ENCODE results near the gene DNAH9.

Gene DNAH9

DNA sequence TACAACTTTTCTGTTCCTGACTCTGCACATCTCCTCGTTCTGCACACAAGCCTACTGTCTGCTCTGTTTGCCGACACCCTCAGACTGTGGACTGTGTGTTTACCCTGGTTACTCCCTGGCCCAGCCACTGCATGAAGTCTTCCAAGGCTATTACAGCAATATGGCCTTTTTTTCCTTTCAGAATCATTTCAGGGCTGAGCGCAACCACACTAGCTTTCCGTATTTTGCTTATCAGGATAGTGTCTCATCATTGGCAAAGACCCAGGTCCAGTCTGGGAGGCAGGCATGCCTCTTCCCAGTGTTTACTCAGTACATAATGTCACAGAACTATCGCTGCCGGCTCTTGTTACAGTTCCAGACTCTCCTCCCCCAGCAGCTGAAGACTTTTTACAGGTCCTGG lies 10.1 kb downstream of the DNAH9 start:
- no peak for DNase-seq (ENCODE audit: low read depth, low spot score)
- no peak overlapping the region for H3K27ac ChIP-seq

- no peak for DNase-seq (ENCODE audit: low read depth, low spot score)
- no peak overlapping the region for H3K27ac ChIP-seq
These were observed 12.8 kb downstream of the DNAH9 start for GRCh38 chr17:11610999-11611566.

- no peak for DNase-seq (ENCODE audit: low read depth, low spot score)
- H3K27ac ChIP-seq = no peak overlapping the region
These were observed 14.7 kb downstream of the DNAH9 start for GRCh38 chr17:11612956-11613355.

DNA sequence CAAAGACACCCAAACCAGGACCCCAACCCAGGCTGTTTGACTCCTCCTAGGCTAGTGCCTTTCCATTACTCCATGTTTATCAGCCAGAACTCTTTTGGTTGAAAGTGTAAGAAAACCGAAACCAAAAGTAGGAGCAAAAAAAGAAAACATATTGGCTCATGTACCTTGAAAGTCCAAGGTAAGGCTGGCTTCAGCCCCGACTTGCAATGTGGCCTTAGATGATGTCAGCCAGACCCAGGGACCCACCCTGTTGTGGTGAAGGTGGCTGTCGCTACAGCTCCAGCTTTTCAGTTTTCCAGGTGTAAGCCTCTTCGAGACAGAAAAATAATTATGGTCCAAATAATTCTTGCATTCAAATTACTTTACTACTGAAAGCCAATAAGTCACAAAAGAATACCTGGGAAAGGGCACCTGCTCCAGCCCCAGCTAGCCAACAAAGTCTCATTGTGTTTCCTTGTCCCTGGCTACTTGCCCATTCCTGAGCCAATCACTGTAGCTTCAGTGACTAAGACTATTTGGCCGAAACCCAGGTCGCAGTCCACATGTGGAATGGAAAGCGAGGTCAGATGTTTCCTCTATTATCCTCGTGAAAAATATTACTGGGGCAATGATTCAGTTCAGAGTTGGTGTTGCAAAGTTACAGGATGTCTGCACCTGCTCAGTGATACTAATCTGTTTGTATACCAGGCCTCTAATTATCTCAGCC lies 20.7 kb downstream of the DNAH9 start:
- peak; percentile 22 for DNase-seq (ENCODE audit: low read depth, low spot score)

DNA sequence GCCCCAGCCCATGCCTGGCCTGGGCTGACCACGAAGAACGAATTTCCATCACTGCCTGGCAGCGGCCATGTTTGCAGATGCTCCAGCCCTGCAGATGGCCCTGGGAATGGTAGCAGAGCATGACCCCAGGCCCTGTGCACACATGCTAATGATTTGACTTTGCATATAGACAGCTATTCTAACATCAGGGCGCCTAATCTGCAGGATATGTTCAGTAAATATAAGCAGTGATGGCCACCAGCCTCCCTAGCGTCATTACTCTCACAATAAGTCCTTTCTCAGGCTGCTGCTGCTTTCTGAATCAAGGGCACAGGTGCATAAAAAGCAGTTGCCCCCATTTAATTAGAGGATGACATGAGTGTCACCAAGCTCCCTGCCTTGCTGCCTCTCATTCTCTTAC lies 24.2 kb downstream of the DNAH9 start:
- no peak for DNase-seq (ENCODE audit: low read depth, low spot score)
- no peak overlapping the region for H3K27ac ChIP-seq

More for the DNA sequence above, 20.7 kb downstream of the DNAH9 start:
- H3K27ac ChIP-seq = peak overlapping the region; percentile 7

DNA sequence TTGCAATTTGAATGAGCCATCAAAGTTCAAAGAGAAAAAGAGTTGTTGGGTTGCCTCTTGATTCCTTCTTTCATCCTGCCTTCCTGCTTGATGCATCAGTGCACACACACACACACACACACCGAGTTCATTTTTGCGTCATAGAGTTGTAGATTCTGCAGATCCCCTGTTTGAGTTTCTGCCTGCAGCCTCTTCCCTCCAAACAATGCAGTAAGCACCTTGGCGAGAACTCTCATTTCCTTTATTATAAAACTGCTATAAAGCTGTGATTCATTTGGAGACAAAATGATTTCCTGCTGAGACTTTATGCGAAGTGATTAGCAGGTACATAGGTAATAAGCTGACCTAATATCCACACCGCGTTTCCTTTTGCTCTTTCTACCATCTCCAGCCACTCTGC lies 26.7 kb downstream of the DNAH9 start:
- DNase-seq (ENCODE audit: low read depth, low spot score) = no peak
- H3K27ac ChIP-seq = no peak overlapping the region

DNA sequence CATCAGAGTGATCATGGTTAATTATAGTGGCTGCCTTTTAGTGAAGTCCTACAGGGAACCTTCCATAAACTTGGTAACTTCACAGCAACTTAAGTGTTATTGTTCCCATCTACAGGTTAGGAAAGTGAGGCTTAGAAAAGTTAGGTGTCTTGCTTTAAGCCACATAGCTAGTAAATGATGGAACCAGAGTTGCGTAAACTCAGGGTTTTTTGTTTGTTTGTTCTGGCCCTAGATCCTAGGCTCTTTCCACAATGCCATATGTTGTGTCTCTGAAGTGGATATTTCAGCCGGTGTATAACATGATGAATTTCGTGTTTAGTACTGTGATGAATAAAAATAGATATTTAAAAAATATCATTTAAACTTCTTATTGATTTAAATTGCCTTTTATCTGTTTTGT lies 27.6 kb downstream of the DNAH9 start:
- DNase-seq (ENCODE audit: low read depth, low spot score) = no peak
- no peak overlapping the region for H3K27ac ChIP-seq

- no peak overlapping the region for H3K27ac ChIP-seq
- no peak for DNase-seq (ENCODE audit: low read depth, low spot score)
These were observed 29.2 kb downstream of the DNAH9 start for GRCh38 chr17:11627301-11627940.

GRCh38 chr17:11628374-11628773 lies 30.1 kb downstream of the DNAH9 start:
- DNase-seq (ENCODE audit: low read depth, low spot score) = no peak
- no peak overlapping the region for H3K27ac ChIP-seq

GRCh38 chr17:11628831-11629230 lies 30.6 kb downstream of the DNAH9 start:
- DNase-seq (ENCODE audit: low read depth, low spot score) = no peak
- no peak overlapping the region for H3K27ac ChIP-seq

- no peak overlapping the region for H3K27ac ChIP-seq
- no peak for DNase-seq (ENCODE audit: low read depth, low spot score)
These were observed 38.5 kb downstream of the DNAH9 start for GRCh38 chr17:11636771-11637170.

DNA sequence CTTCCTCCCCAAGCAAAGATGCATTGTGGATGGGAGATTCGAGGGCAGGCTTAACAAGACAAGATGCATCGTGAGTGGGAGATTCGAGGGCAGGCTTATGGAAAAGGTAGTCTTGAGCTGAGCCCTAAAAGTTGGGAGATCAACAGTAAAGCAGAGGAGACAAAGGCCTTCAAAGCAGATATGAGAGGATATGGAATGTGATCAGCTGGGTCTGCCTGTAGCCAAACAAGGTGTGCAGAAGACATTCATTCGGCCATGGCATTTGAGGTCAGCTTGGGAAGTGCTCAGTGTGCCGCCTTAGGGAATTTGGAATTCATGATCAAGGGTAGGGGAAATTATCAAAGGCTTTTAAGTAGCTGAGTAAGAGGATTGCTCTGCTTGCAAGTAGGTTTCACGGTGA lies 39.5 kb downstream of the DNAH9 start:
- no peak for DNase-seq (ENCODE audit: low read depth, low spot score)
- H3K27ac ChIP-seq = no peak overlapping the region

DNA sequence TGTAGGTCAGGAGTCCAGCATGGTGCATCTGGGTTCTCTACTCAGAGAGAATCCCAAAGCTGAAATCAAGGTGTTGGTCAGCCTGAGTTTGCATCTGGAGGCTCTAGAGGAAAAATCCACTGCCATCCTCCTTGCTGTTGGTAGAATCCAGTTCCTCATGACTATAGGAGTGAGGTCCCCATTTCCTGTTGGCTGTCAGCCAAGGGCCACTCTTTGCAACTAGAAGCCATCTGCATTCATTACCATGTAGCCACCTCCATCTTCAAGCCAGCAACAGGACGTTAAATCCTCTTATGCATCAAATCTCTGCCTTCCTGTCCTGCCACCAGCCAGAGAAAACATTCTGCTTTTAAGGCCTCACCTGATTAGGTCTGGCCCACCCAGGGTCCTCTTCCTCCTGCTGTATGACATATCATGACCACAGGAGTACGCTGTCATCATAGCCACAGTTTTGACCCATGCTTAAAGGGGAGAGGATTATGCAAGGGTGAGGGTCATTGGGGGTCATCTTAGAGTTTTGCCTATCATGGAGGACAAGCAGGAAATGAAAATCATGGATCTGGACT lies 40.5 kb downstream of the DNAH9 start:
- no peak for DNase-seq (ENCODE audit: low read depth, low spot score)
- no peak overlapping the region for H3K27ac ChIP-seq

DNA sequence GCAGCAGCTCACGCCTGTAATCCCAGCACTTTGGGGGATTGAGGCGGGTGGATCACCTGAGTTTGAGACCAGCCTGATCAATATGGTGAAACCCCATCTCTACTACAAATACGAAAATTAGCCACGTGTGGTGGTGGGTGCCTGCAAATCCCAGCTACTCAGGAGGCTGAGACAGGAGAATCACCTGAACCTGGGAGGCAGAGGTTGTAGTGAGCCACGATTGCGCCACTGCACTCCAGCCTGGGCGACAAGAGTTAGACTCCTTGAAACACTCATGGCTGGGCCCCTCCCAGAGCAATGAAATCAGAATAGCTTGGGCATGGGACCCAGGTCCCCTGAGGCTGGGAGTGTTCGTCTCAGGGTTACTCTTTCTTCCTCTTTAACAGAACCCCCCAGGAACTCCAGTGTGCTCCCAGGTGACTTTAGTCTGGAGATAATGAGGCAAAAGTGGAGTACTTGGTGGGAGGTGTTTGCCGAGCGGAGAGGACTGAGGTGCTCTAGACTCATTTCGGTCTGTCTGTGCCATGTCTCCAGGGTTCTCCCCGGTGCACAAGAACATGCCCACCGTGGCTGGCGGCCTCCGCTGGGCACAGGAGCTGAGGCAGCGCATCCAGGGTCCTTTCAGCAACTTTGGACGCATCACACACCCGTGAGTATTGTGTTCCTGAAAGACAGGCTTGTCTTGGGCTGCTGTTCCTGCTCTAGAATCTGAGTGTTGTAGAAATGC lies 41.6 kb downstream of the DNAH9 start:
- DNase-seq (ENCODE audit: low read depth, low spot score) = no peak
- H3K27ac ChIP-seq = no peak overlapping the region

DNA sequence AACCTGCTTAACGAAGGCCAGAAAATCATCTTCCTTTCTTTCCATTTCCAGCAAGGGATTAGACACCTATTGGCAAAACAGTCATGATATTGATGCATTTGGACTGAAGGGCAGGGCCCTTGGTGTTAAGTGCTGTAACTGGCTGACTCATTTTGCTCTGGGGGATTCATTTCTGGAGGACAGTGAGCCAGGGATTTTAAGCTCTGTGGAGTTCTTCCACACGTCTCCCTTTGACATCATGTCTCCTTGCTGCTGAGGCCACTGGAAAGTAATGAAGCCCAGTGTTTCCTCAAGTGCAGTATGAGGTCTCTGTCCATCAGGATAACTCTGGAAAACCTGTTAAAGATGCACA lies 42.2 kb downstream of the DNAH9 start:
- H3K27ac ChIP-seq = no peak overlapping the region
- no peak for DNase-seq (ENCODE audit: low read depth, low spot score)

DNA sequence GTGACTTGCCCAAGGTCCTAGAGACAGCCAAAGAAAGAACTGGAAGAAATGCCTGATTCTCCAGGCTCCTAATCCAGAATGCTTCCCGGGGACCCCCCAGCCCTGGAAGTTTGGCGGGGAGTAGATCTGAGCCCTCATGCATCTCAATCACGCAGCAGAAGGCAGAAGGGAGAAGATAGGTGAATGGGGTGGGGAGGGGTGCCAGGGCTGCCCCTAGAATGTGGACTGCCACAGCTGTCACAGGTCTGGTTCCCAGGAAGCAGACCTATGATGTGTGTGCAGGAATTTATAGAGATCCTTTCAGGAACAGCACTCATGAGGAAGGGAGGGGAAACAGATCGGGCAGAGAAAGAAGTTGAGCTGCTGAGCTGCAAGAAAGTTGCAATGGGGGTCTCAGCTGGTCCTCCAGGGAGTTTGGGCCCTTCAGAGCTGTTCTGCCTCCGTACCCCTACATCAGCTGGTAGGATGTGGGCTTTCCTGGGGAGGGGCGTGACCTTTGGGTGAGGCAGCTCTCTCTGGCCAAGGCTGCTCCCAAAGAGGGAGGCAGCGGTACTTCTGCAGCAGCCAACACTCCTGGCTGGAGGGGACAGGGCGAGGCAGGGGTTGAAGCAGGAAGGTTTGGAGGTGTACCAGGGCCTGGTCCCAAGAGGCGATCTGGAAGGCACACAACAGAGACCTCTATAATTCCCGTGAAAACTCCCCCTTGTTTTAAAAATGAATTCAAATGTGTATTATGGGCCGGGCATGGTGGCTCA lies 43.4 kb downstream of the DNAH9 start:
- DNase-seq (ENCODE audit: low read depth, low spot score) = no peak
- H3K27ac ChIP-seq = no peak overlapping the region

DNA sequence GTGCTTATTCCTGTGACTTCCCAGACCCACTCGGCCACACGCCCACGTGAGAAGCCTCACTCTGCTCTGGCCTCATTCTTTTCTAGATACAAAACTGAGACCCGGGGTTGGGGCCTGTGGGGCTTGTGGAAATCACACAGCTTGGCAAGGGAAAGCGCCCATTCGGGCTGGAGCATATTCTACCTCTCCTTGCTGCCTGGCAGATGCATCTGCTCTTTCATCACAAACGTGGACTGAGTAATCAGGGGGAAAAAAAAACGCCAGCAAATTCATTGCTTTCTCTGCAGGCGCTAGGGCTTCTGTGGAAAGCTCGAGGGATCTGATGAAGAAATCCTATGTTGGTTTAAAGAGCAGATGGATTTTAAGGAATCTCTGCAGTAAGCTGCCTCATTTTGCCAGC lies 44.4 kb downstream of the DNAH9 start:
- no peak overlapping the region for H3K27ac ChIP-seq
- no peak for DNase-seq (ENCODE audit: low read depth, low spot score)

- no peak for DNase-seq (ENCODE audit: low read depth, low spot score)
These were observed 45.6 kb downstream of the DNAH9 start for GRCh38 chr17:11643851-11644250.

DNA sequence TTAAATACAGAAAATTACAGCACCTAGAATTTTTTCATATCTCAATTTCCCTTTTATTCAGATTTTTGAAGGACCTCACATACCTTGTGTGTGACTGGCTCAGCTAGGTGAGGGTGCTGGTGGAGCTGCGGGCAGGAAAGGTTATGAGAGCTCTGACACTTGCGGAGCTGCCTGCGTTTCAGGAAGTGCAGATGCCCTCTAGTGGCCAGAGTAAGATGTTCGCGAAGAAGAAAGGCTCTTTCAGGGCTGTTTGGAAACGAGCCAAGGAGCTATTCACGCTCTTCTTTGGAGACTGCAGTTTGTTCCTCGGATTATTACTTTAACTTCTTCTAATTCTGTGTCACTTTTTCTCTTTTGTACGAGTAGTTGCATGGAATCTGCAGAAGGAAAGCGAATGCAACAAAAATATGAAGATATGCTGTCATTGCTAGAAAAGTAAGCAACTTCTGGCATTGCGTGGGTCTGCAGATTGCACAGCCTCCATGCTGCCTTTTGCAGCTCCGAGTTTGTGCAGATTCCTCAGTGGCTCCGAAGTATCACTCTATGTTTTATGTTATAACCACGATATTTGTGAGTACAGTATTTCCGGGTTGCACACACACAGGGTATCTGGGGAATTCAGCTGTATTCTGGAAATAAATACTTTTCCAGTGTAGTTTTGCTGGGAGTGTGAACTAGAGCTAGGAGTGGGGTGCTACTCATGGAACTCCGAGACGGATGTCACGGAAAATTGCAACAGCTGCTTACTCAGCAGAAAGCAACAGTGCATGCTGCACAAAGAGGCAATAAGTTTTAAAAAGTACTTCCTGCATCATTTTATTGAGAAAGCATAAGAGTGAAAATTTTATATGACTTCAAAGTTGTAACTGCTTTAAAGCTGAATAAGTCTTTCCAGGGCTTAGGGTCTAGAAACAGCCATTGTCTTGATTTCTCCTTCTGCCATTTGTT lies 46.3 kb downstream of the DNAH9 start:
- H3K27ac ChIP-seq = no peak overlapping the region
- DNase-seq (ENCODE audit: low read depth, low spot score) = peak; percentile 6

More at GRCh38 chr17:11643851-11644250, 45.6 kb downstream of the DNAH9 start:
- no peak overlapping the region for H3K27ac ChIP-seq

All from epithelial cell of prostate (primary cell).